HepG2 (cell line): ENCODE results near the gene HDGF. TPM values are rescaled to one million over a fixed set of nuclear protein-coding genes. Genes with fewer than 3 reads are reported as not detected.

Experiments used
- AKAP8 ChIP-seq: sonication (generic); formaldehyde crosslinking; IDR thresholded peaks from 2 replicates; pipeline ENCODE4 v1.5.1; 2020; ENCODE audit warnings: mild to moderate bottlenecking, missing genetic modification reagents
- ARID2 ChIP-seq: sonication (generic); formaldehyde crosslinking; IDR thresholded peaks from 2 replicates; pipeline ENCODE4 v1.8.1; 2022; ENCODE audit warnings: mild to moderate bottlenecking, missing genetic modification reagents, borderline replicate concordance
- ESRRA ChIP-seq: sonication (generic); formaldehyde crosslinking; IDR thresholded peaks from 2 replicates; pipeline ENCODE4 v1.5.1; 2020; ENCODE audit warnings: mild to moderate bottlenecking, low read depth, missing genetic modification reagents
- HOXA9 ChIP-seq: sonication (generic); formaldehyde crosslinking; IDR thresholded peaks from 2 replicates; pipeline ENCODE4 v1.8.1; 2022; ENCODE audit warnings: missing genetic modification reagents, mild to moderate bottlenecking, moderate library complexity, borderline replicate concordance
- KDM5A ChIP-seq: fragments of 200-600 bp; sonication (generic); IDR thresholded peaks from 2 replicates; pipeline ENCODE4 v1.7.0; 2018; ENCODE audit warnings: antibody characterized with exemption, mild to moderate bottlenecking, low read length, borderline replicate concordance
- PCBP2 ChIP-seq: fragments of 200-400 bp; formaldehyde crosslinking; optimal IDR thresholded peaks from 2 replicates; pipeline ENCODE3; 2018; ENCODE audit warnings: low read length, low read depth; ENCODE audit not compliant: poor library complexity, severe bottlenecking
- PRPF4 ChIP-seq: fragments of 200-400 bp; formaldehyde crosslinking; IDR thresholded peaks from 2 replicates; pipeline ENCODE4 v1.6.1; 2016; ENCODE audit warnings: low read length, low read depth; ENCODE audit not compliant: poor library complexity, severe bottlenecking
- RXRB ChIP-seq: IDR thresholded peaks from 2 replicates; pipeline ENCODE4 v1.6.1; 2016; ENCODE audit warnings: borderline replicate concordance, missing genetic modification reagents, missing compliant biosample characterization
- SMAD9 ChIP-seq: sonication (generic); formaldehyde crosslinking; IDR thresholded peaks from 2 replicates; pipeline ENCODE4 v1.5.1; 2020; ENCODE audit warnings: mild to moderate bottlenecking, missing genetic modification reagents
- SOX13 ChIP-seq, 3 experiments: fragments of 450-650 bp in 1 of 3; sonication (generic) in 1 of 3; formaldehyde crosslinking in 1 of 3; IDR thresholded peaks in 2 of 3; conservative IDR thresholded peaks in 1 of 3; 2 replicates each; pipeline versions ENCODE4 v1.5.0 to v1.6.1; 2016 to 2020; ENCODE audit warnings: antibody characterized with exemption in 1 of 3, mild to moderate bottlenecking in 1 of 3, missing compliant biosample characterization in 1 of 3, missing genetic modification reagents in 1 of 3, moderate library complexity in 1 of 3
- SP1 ChIP-seq, 2 experiments: fragments of 450-650 bp in 1 of 2; sonication (generic) in 1 of 2; formaldehyde crosslinking in 1 of 2; IDR thresholded peaks; 2 replicates each; pipeline versions ENCODE4 v1.4.0 to v1.6.1; 2016 to 2020; ENCODE audit warnings: missing genetic modification reagents in 1 of 2
- SP2 ChIP-seq: sonication (generic); formaldehyde crosslinking; IDR thresholded peaks from 2 replicates; pipeline ENCODE4 v1.5.1; 2020; ENCODE audit warnings: mild to moderate bottlenecking, missing genetic modification reagents
- U2AF2 ChIP-seq: fragments of 200-400 bp; formaldehyde crosslinking; IDR thresholded peaks from 2 replicates; pipeline ENCODE4 v1.6.1; 2017; ENCODE audit warnings: low read depth, mild to moderate bottlenecking, low read length
- ZBTB42 ChIP-seq: sonication (generic); formaldehyde crosslinking; IDR thresholded peaks from 2 replicates; pipeline ENCODE4 v1.5.0; 2020; ENCODE audit warnings: mild to moderate bottlenecking, missing genetic modification reagents
- ZKSCAN8 ChIP-seq: IDR thresholded peaks from 2 replicates; pipeline ENCODE4 v1.6.1; 2016; ENCODE audit warnings: borderline replicate concordance, missing genetic modification reagents, missing compliant biosample characterization
- ZNF17 ChIP-seq: sonication (generic); formaldehyde crosslinking; IDR thresholded peaks from 2 replicates; pipeline ENCODE4 v1.5.0; 2020; ENCODE audit warnings: mild to moderate bottlenecking, missing genetic modification reagents
- ZNF230 ChIP-seq: sonication (generic); formaldehyde crosslinking; IDR thresholded peaks from 2 replicates; pipeline ENCODE4 v1.4.0; 2020; ENCODE audit warnings: mild to moderate bottlenecking, missing genetic modification reagents
- ZNF234 ChIP-seq: sonication (generic); formaldehyde crosslinking; conservative IDR thresholded peaks from 2 replicates; pipeline ENCODE4 v1.5.1; 2020; ENCODE audit warnings: mild to moderate bottlenecking, missing genetic modification reagents
- ZNF251 ChIP-seq: sonication (generic); formaldehyde crosslinking; IDR thresholded peaks from 2 replicates; pipeline ENCODE4 v1.9.0; 2021; ENCODE audit warnings: mild to moderate bottlenecking, missing genetic modification reagents
- ZNF331 ChIP-seq: sonication (generic); formaldehyde crosslinking; IDR thresholded peaks from 2 replicates; pipeline ENCODE4 v1.4.0; 2020; ENCODE audit warnings: missing genetic modification reagents
- ZNF572 ChIP-seq: sonication (generic); formaldehyde crosslinking; IDR thresholded peaks from 2 replicates; pipeline ENCODE4 v1.5.1; 2020; ENCODE audit warnings: mild to moderate bottlenecking, missing genetic modification reagents
- ZNF788 ChIP-seq: sonication (generic); formaldehyde crosslinking; IDR thresholded peaks from 2 replicates; pipeline ENCODE4 v1.5.0; 2020; ENCODE audit warnings: mild to moderate bottlenecking, missing genetic modification reagents, borderline replicate concordance
- ZNF83 ChIP-seq: sonication (generic); formaldehyde crosslinking; IDR thresholded peaks from 2 replicates; pipeline ENCODE4 v1.4.0; 2020; ENCODE audit warnings: missing genetic modification reagents, mild to moderate bottlenecking, borderline replicate concordance
- ZNF878 ChIP-seq: sonication (generic); formaldehyde crosslinking; IDR thresholded peaks from 2 replicates; pipeline ENCODE4 v1.8.1; 2023; ENCODE audit warnings: mild to moderate bottlenecking, missing genetic modification reagents, moderate library complexity
- ZSCAN12 ChIP-seq: sonication (generic); formaldehyde crosslinking; IDR thresholded peaks from 2 replicates; pipeline ENCODE4 v1.9.0; 2021; ENCODE audit warnings: mild to moderate bottlenecking, missing genetic modification reagents
- polyA plus RNA-seq, 8 experiments: library from polyadenylated mRNA; depleted of rRNA in 3 of 8; stranded (reverse) in 7 of 8; unstranded in 1 of 8; fragments of >200 nt; fragmentation: Illumina TruSeq in 4 of 8; extraction: Trizol in 4 of 8; gene quantifications; 2 replicates each; pipeline versions ENCODE4 v1.2.1 to v1.2.3, GENCODE V29; 2011 to 2016; ENCODE audit warnings: low read depth in 4 of 8, missing spikeins in 1 of 8, mixed read lengths in 1 of 8; ENCODE audit not compliant: insufficient read depth in 1 of 8
- total RNA-seq, 5 experiments: library from RNA; depleted of rRNA; stranded (reverse); fragments of >200 nt; fragmentation: Illumina TruSeq; extraction: Trizol; gene quantifications; 2 replicates each; pipeline ENCODE4 v1.2.3, GENCODE V29; 2016; ENCODE audit warnings: low read depth in 1 of 5
- TF ChIP-seq, protein P1 (sequence below): sonication (generic); formaldehyde crosslinking; IDR thresholded peaks from 2 replicates; pipeline ENCODE4 v1.8.0; 2022; ENCODE audit warnings: mild to moderate bottlenecking, missing genetic modification reagents, moderate library complexity
- TF ChIP-seq, protein P2 (sequence below): sonication (generic); formaldehyde crosslinking; IDR thresholded peaks from 2 replicates; pipeline ENCODE4 v1.8.1; 2023; ENCODE audit warnings: missing genetic modification reagents, mild to moderate bottlenecking, borderline replicate concordance
- TF ChIP-seq, protein P3 (sequence below): conservative IDR thresholded peaks from 2 replicates; pipeline ENCODE4 v1.6.1; 2018; ENCODE audit warnings: missing genetic modification reagents

Gene HDGF
- total and polyA plus RNA-seq, 2 of the 13 experiments (the other 11 are each of a cell fraction or from before 2014, with no cell fraction given), result 156 to 196 TPM

DNA sequence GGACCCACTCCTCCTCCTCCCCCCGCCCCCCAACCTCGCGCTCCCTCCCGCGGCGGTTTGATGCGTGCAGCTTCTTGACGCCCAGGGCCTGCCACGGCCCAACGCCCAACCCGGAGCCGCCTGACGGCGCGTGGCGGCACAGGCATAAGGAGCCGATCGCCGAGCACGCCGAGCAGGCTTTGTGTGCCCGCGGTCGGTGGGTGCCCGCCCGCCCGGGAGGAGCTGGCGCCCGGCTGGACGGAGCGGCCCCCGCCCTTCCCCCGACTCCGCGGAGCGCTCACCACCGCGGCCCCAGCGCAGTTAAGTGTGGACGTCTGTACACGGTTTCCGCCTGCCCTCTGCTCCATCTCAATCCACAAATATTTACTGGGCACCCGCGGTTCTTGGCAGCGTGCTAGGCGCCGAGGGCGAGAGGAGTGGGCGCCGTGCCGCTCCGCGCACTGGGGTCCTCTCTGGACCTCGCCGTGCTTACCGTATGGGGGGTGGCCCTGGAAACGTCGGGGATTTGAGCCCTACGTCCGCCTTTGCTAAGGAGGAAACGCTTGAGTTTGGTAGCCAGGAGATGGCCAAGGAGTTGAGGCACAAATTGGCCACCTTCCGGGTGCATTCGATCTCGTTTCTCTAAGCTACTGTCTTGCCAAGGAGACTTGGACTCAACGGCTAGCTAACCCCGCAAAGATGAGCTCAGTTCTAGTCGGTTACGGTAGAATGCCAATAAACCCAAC lies 444 bp upstream of the HDGF start (continued):
- TF ChIP-seq SOX13 (IDR thresholded peaks at IDR 0.05) (no peak), SOX13 (CRISPR knock-in tag; conservative IDR thresholded peaks at IDR 0.05 in 1 of 2, IDR thresholded peaks at IDR 0.05 in 1 of 2) (peak in 1 of 2 experiments; percentile 56; a peak in 2 of 4 replicates), HOXA9 (CRISPR knock-in tag) (peak; percentile 56; the same call in 1 of the 2 replicates), ARID2 (no peak), AKAP8 (CRISPR knock-in tag) (0 out of 2 replicates have a peak, but pooled peaks have one; percentile 44), ZNF17 (CRISPR knock-in tag) (no peak), ZKSCAN8 (CRISPR knock-in tag) (no peak), U2AF2 (no peak), ZNF230 (no peak), ZNF83 (CRISPR knock-in tag) (peak; percentile 64), PCBP2 (no peak), ZNF788 (peak; percentile 83), KDM5A (no peak), ZNF878 (no peak), SP2 (CRISPR knock-in tag) (peak; percentile 66), PRPF4 (no peak), ZBTB42 (CRISPR knock-in tag) (0 out of 2 replicates have a peak, but pooled peaks have one; percentile 65), ESRRA (no peak; the same call in 1 of the 2 replicates), ZNF251 (CRISPR knock-in tag) (no peak), ZNF331 (CRISPR knock-in tag) (peak; percentile 71), RXRB (CRISPR knock-in tag) (peak; percentile 30; the same call in 1 of the 2 replicates), ZSCAN12 (CRISPR knock-in tag) (no peak), ZNF234 (CRISPR knock-in tag) (peak; percentile 81; the same call in 1 of the 2 replicates), ZNF572 (0 out of 2 replicates have a peak, but pooled peaks have one; percentile 37), SMAD9 (CRISPR knock-in tag) (no peak), SP1 (IDR thresholded peaks at IDR 0.05) (no peak), SP1 (CRISPR knock-in tag; IDR thresholded peaks at IDR 0.05) (peak; percentile 66)
- TF ChIP-seq, protein P1, sequence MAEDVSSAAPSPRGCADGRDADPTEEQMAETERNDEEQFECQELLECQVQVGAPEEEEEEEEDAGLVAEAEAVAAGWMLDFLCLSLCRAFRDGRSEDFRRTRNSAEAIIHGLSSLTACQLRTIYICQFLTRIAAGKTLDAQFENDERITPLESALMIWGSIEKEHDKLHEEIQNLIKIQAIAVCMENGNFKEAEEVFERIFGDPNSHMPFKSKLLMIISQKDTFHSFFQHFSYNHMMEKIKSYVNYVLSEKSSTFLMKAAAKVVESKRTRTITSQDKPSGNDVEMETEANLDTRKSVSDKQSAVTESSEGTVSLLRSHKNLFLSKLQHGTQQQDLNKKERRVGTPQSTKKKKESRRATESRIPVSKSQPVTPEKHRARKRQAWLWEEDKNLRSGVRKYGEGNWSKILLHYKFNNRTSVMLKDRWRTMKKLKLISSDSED, result no peak
- TF ChIP-seq, protein P2, sequence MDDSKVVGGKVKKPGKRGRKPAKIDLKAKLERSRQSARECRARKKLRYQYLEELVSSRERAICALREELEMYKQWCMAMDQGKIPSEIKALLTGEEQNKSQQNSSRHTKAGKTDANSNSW (CRISPR knock-in tag), result peak; percentile 55; the same call in 1 of the 2 replicates
- TF ChIP-seq, protein P3, sequence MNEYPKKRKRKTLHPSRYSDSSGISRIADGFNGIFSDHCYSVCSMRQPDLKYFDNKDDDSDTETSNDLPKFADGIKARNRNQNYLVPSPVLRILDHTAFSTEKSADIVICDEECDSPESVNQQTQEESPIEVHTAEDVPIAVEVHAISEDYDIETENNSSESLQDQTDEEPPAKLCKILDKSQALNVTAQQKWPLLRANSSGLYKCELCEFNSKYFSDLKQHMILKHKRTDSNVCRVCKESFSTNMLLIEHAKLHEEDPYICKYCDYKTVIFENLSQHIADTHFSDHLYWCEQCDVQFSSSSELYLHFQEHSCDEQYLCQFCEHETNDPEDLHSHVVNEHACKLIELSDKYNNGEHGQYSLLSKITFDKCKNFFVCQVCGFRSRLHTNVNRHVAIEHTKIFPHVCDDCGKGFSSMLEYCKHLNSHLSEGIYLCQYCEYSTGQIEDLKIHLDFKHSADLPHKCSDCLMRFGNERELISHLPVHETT (CRISPR knock-in tag), result peak; percentile 39; the same call in 1 of the 2 replicates
